ENCODE measurements around the gene PTGR3. TPM values are rescaled to one million over a fixed set of nuclear protein-coding genes. Genes with fewer than 3 reads are reported as not detected.

Gene PTGR3
- polyA plus RNA-seq, 1 donor = 40.0 TPM

- no peak for DNase-seq (ENCODE audit: low read depth)
Measured at GRCh38 chr18:75170022-75170789, 38.7 kb downstream of the PTGR3 start.

GRCh38 chr18:75169411-75169810 lies 39.5 kb downstream of the PTGR3 start:
- DNase-seq (ENCODE audit: low read depth) = no peak

- no peak for DNase-seq (ENCODE audit: low read depth)
Measured at GRCh38 chr18:75168619-75169018, 40.3 kb downstream of the PTGR3 start.

DNA sequence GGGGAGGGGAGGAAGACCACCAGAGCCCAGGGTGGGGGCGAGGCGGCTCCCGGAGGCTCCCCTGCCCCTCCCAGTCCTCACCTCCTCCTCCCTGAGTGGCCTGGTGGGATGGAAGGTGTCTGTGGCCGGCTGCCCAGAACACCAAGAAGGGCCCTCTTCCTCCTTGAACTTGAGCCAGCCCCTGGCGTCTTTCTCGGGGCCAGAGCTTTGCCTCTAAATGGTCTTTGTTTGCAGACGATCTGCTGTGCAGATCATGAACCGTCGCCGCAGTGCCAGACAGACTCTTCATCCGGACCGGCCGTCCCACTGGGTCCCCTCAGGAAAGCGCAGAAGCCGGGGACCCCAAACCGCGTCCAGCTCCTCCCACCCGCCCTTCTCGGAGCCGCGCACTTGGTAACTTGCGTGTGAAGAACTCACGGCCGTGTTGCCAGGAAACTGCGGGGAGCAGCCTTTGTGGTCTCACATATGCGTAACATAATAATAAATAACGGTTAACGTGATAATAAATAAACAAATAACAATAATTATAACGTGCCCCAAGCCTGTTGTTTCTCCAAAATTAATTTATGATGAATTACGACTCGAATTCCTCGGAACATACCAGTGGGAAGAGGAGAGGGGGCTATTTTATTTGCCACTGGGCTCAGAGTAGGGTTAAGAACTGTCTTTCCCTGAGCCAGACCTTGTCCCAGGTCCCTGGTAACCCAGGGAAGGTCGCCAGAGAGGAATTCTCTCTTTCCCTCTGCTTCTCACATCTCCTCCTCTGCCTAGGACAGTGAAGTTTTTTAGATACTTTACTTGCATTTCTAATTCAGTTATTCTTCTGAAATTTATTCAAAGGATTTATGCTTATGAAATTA lies 41.0 kb downstream of the PTGR3 start:
- DNase-seq (ENCODE audit: low read depth) = no peak

DNA sequence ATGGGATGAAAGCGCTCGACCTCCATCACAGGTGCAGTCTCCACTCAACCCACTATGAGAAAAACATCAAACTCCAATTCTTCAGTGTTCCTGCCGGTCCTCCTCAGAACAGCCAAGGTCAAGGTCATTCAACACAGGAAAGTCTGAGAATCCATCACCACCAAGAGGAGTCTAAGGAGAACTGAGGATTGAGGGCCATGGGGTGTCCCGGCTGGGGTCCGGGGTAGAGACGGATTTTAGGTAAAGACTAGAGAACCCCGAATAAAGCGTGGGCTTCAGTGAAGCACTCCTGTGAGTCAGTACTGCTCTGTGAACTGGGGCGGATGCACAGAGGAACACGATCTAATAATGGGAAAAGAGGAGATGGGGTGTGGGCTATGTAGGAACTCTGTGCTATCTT lies 41.8 kb downstream of the PTGR3 start:
- no peak for DNase-seq (ENCODE audit: low read depth)

- no peak for DNase-seq (ENCODE audit: low read depth)
Measured at GRCh38 chr18:75165926-75166325, 43.0 kb downstream of the PTGR3 start.

GRCh38 chr18:75164479-75164878 lies 44.5 kb downstream of the PTGR3 start:
- no peak for DNase-seq (ENCODE audit: low read depth)

- no peak for DNase-seq (ENCODE audit: low read depth)
Measured at GRCh38 chr18:75163736-75164135, 45.2 kb downstream of the PTGR3 start.

- no peak for DNase-seq (ENCODE audit: low read depth)
Measured at GRCh38 chr18:75162978-75163377, 46.0 kb downstream of the PTGR3 start.

- no peak for DNase-seq (ENCODE audit: low read depth)
Measured at GRCh38 chr18:75162467-75162866, 46.5 kb downstream of the PTGR3 start.

- DNase-seq (ENCODE audit: low read depth) = no peak
Measured at GRCh38 chr18:75161256-75162028, 47.5 kb downstream of the PTGR3 start.

- no peak for DNase-seq (ENCODE audit: low read depth)
Measured at GRCh38 chr18:75160364-75160763, 48.6 kb downstream of the PTGR3 start.

GRCh38 chr18:75159646-75160356 lies 49.1 kb downstream of the PTGR3 start:
- DNase-seq (ENCODE audit: low read depth) = no peak

DNA sequence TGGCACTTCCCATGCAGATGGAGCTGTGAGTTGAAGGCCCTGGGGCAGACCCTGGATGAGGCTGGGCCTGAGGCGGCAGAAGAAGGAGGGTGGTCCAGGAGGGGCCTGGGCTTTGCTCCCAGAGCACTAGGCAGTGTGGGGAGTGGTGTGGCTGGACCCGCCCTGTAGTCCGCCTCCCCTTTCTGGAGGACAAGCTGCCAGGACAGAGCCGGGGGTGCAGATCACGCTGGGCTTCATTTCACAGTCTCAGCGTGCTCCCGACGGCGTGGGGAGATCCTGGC lies 49.8 kb downstream of the PTGR3 start:
- DNase-seq (ENCODE audit: low read depth) = no peak

Other genes starting within 250 kb of the PTGR3 start
- gene TSHZ1, start 1.7 kb upstream of the PTGR3 start, polyA plus RNA-seq (ENCODE audit: insufficient read length) = 22.7 TPM
- gene SMIM21, start 218.6 kb upstream of the PTGR3 start, polyA plus RNA-seq (ENCODE audit: insufficient read length) = not detected

Data from forelimb muscle (tissue), 1 donor.